A549 (cell line): ENCODE results near the gene IL17RC.

Experiments
- SMC3 ChIP-seq: fragments of >200 bp; sonication (Bioruptor Twin); formaldehyde crosslinking; IDR thresholded peaks from 3 replicates; pipeline ENCODE4 v1.6.1; 2018; ENCODE audit warnings: inconsistent platforms
- TF ChIP-seq, protein P1 (sequence below): fragments of >200 bp; sonication (Bioruptor Twin); formaldehyde crosslinking; IDR thresholded peaks from 3 replicates; pipeline ENCODE4 v1.5.1; 2016

DNA sequence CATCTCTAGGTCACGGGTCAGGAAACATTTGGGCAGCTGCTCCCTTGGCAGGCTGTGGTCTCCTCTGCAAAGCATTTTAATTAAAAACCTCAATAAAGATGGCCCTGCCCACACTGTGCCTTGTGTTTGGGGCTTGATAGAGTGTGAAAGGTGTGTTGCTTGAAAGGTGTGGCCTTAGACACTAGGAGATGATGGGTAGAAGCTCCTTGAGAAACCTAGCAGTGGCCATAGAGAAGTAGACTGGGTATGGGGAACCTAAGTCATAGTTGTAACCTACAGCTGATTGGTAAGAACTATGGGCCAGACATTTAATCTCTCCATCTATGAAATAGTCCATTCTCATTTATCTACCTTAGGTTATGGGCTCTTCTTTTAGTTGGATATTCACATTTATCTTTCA, 23.2 kb upstream of the IL17RC start:
- TF ChIP-seq SMC3: no peak
- TF ChIP-seq, protein P1, sequence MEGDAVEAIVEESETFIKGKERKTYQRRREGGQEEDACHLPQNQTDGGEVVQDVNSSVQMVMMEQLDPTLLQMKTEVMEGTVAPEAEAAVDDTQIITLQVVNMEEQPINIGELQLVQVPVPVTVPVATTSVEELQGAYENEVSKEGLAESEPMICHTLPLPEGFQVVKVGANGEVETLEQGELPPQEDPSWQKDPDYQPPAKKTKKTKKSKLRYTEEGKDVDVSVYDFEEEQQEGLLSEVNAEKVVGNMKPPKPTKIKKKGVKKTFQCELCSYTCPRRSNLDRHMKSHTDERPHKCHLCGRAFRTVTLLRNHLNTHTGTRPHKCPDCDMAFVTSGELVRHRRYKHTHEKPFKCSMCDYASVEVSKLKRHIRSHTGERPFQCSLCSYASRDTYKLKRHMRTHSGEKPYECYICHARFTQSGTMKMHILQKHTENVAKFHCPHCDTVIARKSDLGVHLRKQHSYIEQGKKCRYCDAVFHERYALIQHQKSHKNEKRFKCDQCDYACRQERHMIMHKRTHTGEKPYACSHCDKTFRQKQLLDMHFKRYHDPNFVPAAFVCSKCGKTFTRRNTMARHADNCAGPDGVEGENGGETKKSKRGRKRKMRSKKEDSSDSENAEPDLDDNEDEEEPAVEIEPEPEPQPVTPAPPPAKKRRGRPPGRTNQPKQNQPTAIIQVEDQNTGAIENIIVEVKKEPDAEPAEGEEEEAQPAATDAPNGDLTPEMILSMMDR: no peak
